Epithelial cell of prostate (primary cell): ENCODE data around the gene XPNPEP2.

Source experiments
- DNase-seq: peaks from one replicate; pipeline ENCODE4 v3.0.0-alpha.2; 2011; ENCODE audit warnings: low read depth, low spot score
- H3K27ac ChIP-seq: fragments of 450-650 bp; 2 replicates; pipeline ENCODE4 v1.5.1; 2017; ENCODE audit warnings: mild to moderate bottlenecking

Gene XPNPEP2

DNA sequence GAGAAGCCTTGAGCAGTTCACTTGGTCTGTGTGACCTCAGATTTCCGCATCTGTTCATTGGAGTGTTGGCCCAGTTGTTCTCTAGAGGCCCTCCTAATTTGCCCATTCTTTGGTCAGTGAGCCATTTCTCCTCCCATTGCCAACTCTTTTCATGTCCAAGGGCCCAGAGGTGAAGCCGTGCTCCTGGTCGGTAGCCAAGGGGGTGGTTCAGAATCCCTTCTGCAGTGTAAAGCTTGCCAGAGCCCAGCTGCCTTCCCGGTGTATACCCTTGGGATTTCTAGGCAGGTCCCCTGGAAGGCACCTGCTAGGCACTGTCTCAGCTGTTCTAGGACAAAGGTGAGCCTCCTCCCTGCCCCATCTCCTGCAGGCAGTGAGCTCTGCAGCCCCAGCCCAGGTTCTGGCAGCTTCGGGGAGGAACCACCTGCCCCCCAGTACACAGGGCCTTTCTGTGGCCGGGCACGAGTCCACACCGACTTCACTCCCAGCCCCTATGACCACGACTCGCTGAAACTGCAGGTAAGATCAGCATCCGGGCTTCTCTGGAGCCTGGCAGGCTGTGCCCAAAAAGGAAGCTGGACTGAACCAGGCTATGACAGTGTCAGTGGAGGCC lies 53.3 kb downstream of the XPNPEP2 start:
- H3K27ac ChIP-seq, result no peak overlapping the region
- no peak for DNase-seq

- no peak for DNase-seq
- H3K27ac ChIP-seq, result no peak overlapping the region
These were observed 54.0 kb downstream of the XPNPEP2 start for GRCh38 chrX:129792586-129793291.

DNA sequence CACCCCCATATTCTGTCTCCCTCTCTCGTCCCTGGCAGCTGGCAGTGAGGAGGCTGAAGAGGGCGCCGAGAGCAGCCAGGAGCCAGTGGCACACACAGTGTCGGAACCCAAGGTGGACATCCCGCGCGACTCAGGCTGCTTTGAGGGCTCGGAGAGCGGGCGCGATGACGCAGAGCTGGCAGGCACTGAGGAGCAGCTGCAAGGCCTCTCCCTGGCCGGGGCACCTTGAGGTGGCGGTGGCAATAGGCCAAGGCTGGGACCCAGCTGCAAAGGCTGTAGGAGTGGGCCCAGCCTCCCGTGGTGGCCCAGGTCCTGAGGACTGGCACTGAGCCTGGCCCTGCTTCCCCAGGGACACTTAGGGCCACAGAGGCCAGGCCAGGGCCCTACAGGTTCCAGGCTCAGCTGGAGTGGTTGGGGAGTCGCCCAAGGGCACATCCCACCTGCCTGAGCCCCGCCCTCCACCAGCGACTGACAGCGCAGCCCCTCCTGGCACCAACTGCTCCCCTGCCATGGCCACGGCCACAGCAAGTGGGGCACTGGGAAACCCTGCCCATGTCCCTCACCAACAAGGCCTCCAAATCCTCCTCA lies 54.9 kb downstream of the XPNPEP2 start:
- no peak for DNase-seq
- H3K27ac ChIP-seq, result no peak overlapping the region

DNA sequence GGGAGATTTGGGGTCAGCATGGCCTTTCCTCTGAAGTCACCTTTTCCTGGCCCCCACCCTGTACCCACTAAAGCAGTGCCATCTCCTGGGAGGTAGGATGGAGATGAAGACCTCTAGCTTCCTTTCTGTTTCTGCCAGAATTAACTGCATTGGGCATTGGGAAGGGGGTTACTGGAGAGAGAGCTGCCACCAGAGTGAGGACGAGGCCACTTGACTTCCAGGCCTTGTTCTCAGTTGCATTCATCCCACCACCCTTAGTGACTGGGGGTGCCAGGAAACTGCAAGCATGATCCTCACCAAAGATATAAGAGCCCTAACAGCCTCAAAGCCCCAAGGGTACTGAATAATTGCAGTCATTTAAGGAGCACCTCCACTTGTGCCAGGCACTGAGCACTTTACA lies 56.8 kb downstream of the XPNPEP2 start:
- no peak for DNase-seq
- no peak overlapping the region for H3K27ac ChIP-seq

- no peak for DNase-seq
- no peak overlapping the region for H3K27ac ChIP-seq
These were observed 58.6 kb downstream of the XPNPEP2 start for GRCh38 chrX:129797251-129797906.

DNA sequence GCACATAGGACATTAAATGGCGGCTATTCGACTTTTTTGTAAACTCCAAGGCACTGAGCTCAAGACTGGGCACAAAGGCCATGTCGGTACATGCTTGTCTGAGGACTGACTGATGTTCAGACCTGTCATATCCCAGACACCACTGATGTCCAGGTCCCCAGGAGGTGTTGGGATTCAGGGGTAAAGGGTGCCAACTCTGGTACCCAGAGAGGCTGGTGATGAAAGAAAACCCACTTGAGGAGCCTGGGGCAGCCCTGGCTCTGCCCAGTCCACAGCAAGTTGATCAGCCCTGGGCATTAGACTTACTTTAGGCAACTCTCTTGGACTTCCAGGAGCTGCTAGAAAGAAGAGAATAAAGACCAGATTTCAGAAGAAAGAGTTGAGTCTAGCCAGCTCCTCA lies 59.7 kb downstream of the XPNPEP2 start:
- no peak overlapping the region for H3K27ac ChIP-seq

DNA sequence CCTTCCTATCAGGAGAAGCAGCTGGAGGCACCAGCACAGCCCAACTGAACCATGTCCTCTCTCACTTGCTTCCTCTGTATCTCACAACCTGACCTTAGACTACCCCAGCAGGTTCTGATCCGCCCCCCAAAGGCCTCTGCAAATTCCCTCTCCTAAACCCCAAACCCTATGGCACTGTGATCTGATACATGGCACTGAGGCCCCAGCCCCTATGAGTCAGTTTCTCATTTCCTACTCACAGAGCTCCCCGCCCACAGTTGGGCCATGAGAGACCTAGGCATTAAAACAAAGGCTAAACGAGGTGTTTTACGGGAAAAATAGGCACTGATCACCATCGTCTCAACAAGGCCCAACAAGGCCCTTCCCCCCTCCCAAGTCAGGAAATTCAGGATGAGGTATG lies 60.1 kb downstream of the XPNPEP2 start:
- no peak for DNase-seq
- no peak overlapping the region for H3K27ac ChIP-seq

More for the DNA sequence above, 59.7 kb downstream of the XPNPEP2 start:
- DNase-seq, result no peak

DNA sequence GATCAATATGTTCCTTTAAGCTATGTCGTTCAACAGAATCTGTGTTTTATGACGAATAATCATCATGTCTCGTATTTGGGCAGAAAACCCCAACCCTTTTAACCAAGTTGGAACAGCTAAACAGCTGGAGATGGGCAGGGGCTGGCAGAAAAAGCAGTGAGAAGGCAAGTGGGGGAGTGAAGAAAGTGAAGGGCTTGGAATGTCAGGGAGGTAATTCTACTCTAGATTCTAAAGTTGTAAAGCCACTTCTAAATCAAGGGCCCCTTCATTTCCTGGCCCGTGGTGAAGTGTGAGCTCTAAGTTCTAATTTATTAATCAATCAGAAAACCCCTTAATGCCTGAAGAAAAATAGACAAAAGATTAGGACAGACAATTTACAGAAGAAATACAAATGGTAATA lies 61.4 kb downstream of the XPNPEP2 start:
- H3K27ac ChIP-seq, result no peak overlapping the region
- no peak for DNase-seq

DNA sequence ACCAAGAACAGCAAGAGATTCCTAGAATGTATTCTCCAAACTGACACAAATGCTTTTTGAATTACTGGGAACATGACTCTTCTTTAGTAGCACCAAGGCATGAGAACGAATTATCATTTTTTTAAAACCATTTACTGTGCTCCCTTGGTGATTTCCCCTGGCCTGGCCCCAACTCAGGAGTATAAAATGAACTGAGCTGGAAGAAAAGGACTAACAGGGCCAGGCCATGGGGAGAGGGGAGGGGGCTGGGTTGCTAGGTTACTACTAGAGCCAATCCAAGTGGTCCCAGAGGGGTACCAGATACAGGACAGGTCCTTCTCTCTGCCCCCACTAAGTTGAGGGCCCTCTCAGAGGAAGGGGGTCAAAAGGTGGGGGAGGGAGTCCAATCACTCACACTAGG lies 64.1 kb downstream of the XPNPEP2 start:
- DNase-seq, result no peak
- H3K27ac ChIP-seq, result no peak overlapping the region

- H3K27ac ChIP-seq, result no peak overlapping the region
- no peak for DNase-seq
These were observed 66.0 kb downstream of the XPNPEP2 start for GRCh38 chrX:129804806-129805205.

- no peak overlapping the region for H3K27ac ChIP-seq
- DNase-seq, result no peak
These were observed 69.5 kb downstream of the XPNPEP2 start for GRCh38 chrX:129808158-129808828.

GRCh38 chrX:129808829-129809796 lies 70.3 kb downstream of the XPNPEP2 start:
- DNase-seq, result no peak
- H3K27ac ChIP-seq, result no peak overlapping the region

DNA sequence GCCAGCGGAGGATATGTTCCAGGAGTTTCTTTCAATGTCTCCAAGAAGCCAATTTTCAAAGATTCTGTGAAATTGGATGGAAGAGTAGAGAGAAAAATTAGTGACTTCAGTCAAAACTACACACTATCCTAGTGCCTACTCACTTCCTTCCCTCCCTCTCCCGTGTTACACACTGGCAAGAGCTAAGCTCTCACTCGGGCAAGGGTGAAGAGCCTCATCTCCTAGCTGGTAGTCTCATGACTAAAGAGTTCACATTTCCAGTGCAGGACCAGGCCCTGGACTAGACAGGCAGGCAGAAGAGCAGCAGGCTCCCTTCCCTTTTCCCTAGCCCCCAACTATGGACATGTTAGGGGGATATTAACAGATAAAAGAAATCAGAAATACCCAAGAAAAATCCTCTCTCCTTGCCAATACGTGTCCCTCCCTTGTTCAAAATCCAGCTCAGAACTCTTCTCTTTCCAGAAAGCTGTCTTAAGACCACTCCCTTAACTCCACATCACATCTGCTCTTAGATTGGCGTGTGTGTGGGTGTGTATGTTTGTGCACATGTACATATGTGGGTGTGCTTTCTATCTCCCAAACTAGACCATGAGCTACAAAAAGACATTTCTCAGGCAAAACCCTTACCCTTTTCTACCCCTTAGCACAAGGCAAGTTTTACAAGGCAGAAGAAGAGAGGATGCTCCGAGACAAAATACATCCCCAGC lies 75.0 kb downstream of the XPNPEP2 start:
- no peak overlapping the region for H3K27ac ChIP-seq
- DNase-seq, result no peak

DNA sequence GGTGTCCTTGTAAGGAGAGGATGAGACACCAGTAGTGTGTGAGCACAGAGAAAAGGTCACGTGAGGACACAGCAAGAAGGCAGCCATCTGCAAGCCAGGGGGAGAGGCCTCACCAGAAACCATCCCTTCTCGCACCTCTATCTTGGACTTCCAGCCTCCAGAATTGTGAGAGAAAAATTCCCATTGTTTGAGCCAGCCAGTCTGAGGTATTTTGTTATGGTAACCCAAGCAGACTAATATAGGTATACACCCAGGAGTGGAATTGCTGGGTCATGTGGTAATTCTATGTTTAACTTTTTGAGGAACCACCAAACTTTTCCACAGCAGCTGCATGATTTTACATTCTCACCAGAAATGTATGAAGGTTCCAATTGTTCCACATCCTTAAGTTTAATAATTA lies 79.3 kb downstream of the XPNPEP2 start:
- H3K27ac ChIP-seq, result no peak overlapping the region
- no peak for DNase-seq
